Coronary artery (tissue), 2 donors: ENCODE measurements around the gene SLC4A7.
A peak's percentile ranks its signal among the peaks of the same experiment; 100 is the strongest.

ENCODE experiments used
- DNase-seq: peaks from one replicate; pipeline ENCODE4 v3.0.0-alpha.2; 2017; ENCODE audit warnings: low spot score
- H3K27ac ChIP-seq, 2 donors: fragments of 200-600 bp; sonication (generic); one replicate each; pipeline ENCODE4 v1.5.1; 2016 to 2019
- H3K4me3 ChIP-seq: fragments of 200-600 bp; sonication (generic); 2 replicates; pipeline ENCODE4 v1.5.1; 2016; ENCODE audit warnings: mild to moderate bottlenecking, moderate library complexity
- CTCF ChIP-seq: fragments of 200-600 bp; sonication (generic); IDR thresholded peaks from one replicate; pipeline ENCODE4 v1.5.1; 2019; ENCODE audit warnings: antibody characterized with exemption

SLC4A7 gene

GRCh38 chr3:27468283-27468886 lies 15.8 kb downstream of the SLC4A7 start:
- H3K27ac ChIP-seq: no peak overlapping the region
- no peak for TF ChIP-seq CTCF
- DNase-seq: no peak
- no peak overlapping the region for H3K4me3 ChIP-seq

- TF ChIP-seq CTCF: peak; percentile 33
- Histone ChIP-seq H3K27ac (no peak overlapping the region), H3K4me3 (peak overlapping the region; percentile 27)
- DNase-seq: no peak
Measured at GRCh38 chr3:27467545-27467944, 16.6 kb downstream of the SLC4A7 start.

- no peak for TF ChIP-seq CTCF
Measured at GRCh38 chr3:27464646-27465045, 19.5 kb downstream of the SLC4A7 start.

GRCh38 chr3:27462228-27462627 lies 22.0 kb downstream of the SLC4A7 start:
- TF ChIP-seq CTCF: no peak
- no peak for DNase-seq
- no peak overlapping the region for H3K27ac ChIP-seq
- H3K4me3 ChIP-seq: no peak overlapping the region

More at GRCh38 chr3:27464646-27465045, 19.5 kb downstream of the SLC4A7 start:
- Histone ChIP-seq H3K4me3 (no peak overlapping the region), H3K27ac (no peak overlapping the region)
- no peak for DNase-seq

- Histone ChIP-seq H3K27ac (no peak overlapping the region), H3K4me3 (no peak overlapping the region)
- no peak for TF ChIP-seq CTCF
- DNase-seq: no peak
Measured at GRCh38 chr3:27458929-27459328, 25.3 kb downstream of the SLC4A7 start.

- no peak for TF ChIP-seq CTCF
- H3K27ac ChIP-seq: no peak overlapping the region
- DNase-seq: no peak
- no peak overlapping the region for H3K4me3 ChIP-seq
Measured at GRCh38 chr3:27456554-27456953, 27.6 kb downstream of the SLC4A7 start.

GRCh38 chr3:27454914-27455313 lies 29.3 kb downstream of the SLC4A7 start:
- H3K4me3 ChIP-seq: peak overlapping the region; percentile 1
- peak overlapping the region in 1 of 2 donors; percentile 7 for H3K27ac ChIP-seq
- DNase-seq: no peak
- TF ChIP-seq CTCF: no peak
